Stimulated activated CD4-positive, alpha-beta T cell treated with anti-CD3 and anti-CD28 coated beads, Interleukin-1b, Interleukin-23, amount 100 ng/mL, for 24 hours (primary cell): Measurements from ENCODE around the gene ELMOD3.

Experiments
- DNase-seq, 4 experiments: peaks; one replicate each; pipeline ENCODE4 v3.0.0-alpha.2; 2020; ENCODE audit warnings: low read depth in 4 of 4, low spot score in 1 of 4

The ELMOD3 gene

GRCh38 chr2:85422072-85422457 is 67.5 kb downstream of the ELMOD3 start:
- no peak for DNase-seq

- DNase-seq = no peak
These were observed 69.0 kb downstream of the ELMOD3 start for GRCh38 chr2:85423525-85423924.

- DNase-seq = no peak
These were observed 71.0 kb downstream of the ELMOD3 start for GRCh38 chr2:85425588-85425987.

- DNase-seq = no peak
These were observed 72.8 kb downstream of the ELMOD3 start for GRCh38 chr2:85427300-85427835.

- no peak for DNase-seq
These were observed 73.8 kb downstream of the ELMOD3 start for GRCh38 chr2:85428343-85428881.

- DNase-seq = no peak
These were observed 74.8 kb downstream of the ELMOD3 start for GRCh38 chr2:85429213-85429923.

GRCh38 chr2:85429924-85430289 is 75.3 kb downstream of the ELMOD3 start:
- DNase-seq = no peak

- DNase-seq = no peak
These were observed 76.4 kb downstream of the ELMOD3 start for GRCh38 chr2:85430752-85431569.

- no peak for DNase-seq
These were observed 77.1 kb downstream of the ELMOD3 start for GRCh38 chr2:85431570-85432205.

GRCh38 chr2:85433511-85434089 is 79.0 kb downstream of the ELMOD3 start:
- DNase-seq = no peak

- no peak for DNase-seq
These were observed 80.1 kb downstream of the ELMOD3 start for GRCh38 chr2:85434696-85435095.

- DNase-seq = no peak
These were observed 80.8 kb downstream of the ELMOD3 start for GRCh38 chr2:85435220-85435958.

GRCh38 chr2:85435981-85436835 is 81.6 kb downstream of the ELMOD3 start:
- DNase-seq = no peak

GRCh38 chr2:85436836-85437487 is 82.4 kb downstream of the ELMOD3 start:
- no peak for DNase-seq

GRCh38 chr2:85437488-85438200 is 83.1 kb downstream of the ELMOD3 start:
- peak; percentile 32 to 67 (median 50) for DNase-seq

GRCh38 chr2:85438201-85439024 is 83.8 kb downstream of the ELMOD3 start:
- DNase-seq = no peak

GRCh38 chr2:85439025-85439472 is 84.5 kb downstream of the ELMOD3 start:
- DNase-seq = no peak
